GM19467 (cell line): ENCODE data around the gene CACNA1B.

Experiments
- ATAC-seq: cut with Tn5 transposase; IDR thresholded peaks from one replicate; pipeline ENCODE4 v1.9.1; 2021; ENCODE audit warnings: mild to moderate bottlenecking, moderate library complexity; ENCODE audit not compliant: unreplicated experiment

CACNA1B gene

DNA sequence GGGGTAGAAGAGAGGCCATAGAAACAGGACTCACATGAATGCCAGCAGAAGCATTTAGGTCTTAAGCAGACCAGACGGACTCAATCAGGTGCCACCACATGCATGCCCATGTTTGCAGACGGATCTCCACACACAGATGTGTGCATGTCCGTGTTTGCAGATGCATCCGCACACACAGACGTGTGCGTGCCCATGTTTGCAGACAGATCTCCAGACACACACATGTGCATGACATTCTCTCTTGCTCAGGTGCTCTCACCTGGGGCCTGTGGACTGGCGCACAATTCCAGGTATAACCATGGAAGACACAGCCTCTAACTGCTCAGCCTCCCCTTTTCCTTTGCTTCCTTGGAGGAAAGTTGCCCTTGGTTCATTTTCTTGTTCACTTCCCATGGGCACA is 148.3 kb downstream of the CACNA1B start:
- no peak for ATAC-seq

DNA sequence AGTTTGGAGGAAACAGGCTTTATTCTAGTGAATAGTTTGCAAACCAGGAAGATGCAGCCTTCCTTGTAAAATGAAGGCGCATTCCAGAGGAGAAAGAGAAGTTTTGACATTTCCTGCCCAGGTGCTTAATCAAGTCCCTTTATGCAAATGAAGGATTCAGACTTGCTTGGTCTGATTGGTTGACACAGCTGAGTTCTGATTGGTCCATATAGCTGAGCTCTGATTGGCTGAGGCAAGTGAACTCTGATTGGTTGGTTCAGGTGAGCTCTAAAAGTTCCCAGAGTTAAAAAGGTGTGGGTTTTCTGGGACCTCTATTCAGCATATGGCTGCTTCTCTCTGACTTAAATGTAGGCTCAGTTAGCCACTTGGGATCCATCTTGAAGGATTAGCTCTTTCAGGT is 151.0 kb downstream of the CACNA1B start:
- ATAC-seq, result no peak

DNA sequence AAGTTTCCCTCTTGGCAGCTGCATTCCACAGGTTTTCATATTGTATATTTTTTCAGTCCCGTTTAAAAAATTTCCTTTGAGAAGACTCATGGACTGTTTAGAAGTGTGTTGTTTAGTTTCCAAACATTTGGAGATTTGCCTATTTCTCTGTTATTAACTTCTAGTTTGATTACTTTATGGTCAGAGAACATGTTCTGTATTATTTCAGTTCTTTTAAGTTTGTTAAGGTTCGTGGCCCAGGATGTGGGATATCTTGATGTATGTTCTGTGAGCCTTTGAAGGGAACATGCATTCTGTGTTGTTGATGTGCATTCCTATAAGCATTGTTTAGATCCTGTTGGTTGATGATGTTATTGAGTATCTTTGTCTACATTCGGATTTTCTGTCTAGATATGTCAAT is 153.6 kb downstream of the CACNA1B start:
- ATAC-seq, result no peak

DNA sequence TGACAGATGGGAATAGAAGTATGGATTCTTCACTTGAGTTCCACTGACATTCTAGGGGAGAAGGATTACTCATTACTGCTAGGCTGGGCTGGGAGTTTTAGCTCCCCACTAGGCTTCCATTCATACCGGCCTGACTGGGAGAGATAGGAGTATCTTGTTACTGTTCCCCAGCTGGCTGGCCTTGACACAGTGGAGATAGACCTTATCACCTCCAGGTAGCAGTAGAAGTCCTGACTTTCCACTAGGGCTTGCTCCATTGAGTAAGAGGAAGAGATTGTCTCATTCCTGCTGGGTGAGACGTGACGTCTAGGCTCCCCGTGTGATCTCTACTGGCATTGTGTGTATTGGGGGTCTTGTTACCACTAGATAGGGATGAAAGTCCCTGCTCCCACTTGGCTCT is 156.4 kb downstream of the CACNA1B start:
- ATAC-seq, result no peak

DNA sequence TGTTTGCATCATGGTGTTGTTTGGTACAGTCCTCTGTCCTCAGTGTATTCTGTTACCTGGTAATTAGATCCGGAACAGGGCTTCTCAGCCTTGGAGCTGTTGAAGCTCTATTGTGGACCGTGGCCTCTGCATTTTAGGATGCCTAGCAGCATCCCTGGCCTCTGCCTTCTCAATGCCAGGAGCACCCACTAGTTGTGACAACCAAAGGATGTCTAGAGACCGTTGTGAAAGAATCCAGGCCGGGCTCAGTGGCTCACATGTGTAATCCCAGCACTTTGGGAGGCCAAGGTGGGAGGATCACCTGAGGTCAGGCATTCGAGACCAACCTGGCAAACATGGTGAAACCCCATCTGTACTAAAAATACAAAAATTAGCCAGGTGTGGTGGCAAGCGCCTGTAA is 159.6 kb downstream of the CACNA1B start:
- ATAC-seq, result no peak

DNA sequence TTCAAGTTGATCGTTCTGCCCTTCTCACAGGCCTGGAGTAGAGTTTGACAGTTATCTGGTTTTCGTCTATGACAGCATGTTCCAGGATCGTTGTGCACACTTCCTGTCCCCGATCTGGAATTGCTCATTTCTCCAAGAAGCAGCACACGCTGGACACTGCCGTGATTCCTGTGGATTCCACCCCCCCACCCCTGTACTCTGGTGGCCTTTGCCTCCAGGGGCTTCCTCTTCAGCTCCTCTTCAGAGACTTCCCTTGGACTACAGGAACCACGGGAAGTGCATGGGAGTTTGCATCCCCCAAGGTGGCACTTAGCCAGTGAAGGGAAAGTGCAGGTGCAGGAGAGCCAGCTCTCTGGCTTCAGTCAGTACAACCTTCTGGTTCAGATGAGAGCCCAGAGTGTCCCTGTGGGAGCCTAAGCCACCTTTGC is 160.7 kb downstream of the CACNA1B start:
- ATAC-seq, result no peak

DNA sequence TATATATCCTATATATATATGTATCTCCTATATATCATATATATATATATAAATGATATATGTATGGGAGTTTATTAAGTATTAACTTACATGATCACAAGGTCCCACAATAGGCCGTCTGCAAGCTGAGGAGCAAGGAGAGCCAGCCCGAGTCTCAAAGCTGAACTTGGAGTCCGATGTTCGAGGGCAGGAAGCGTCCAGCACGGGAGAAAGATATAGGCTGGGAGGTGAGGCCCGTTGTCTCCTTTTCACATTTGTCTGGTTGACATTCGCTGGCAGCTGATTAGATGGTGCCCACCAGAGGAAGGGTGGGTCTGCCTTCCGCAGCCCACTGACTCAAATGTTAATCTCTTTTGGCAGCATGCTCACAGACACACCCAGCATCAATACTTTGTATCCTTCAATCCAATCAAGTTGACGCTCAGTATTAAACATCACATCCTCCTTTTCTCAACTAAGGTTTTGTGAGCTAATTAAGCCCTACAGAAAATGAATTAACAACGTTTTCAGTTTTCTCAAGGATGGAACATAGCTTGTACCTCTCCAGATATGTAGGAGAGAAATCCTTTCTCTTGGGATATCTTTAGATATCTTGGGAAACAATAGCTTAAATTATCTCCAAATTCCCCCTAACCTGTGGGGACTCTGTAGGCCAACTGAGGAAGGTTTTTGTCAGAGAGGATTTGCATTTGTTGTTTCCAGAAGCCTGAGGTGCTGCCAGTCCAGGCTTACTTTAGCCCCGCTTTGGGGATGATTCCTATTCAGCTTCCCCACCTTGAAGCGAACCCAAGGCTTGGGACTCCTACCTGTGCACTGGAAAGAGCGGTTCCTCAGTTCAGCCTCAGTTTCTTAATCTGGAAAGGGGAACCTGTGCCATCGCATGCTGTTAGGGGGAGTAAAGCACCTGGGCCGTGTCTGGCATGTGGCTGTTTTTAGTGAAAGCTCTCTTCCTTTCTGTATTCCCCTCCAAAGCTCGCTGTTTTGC is 163.2 kb downstream of the CACNA1B start:
- ATAC-seq, result no peak

DNA sequence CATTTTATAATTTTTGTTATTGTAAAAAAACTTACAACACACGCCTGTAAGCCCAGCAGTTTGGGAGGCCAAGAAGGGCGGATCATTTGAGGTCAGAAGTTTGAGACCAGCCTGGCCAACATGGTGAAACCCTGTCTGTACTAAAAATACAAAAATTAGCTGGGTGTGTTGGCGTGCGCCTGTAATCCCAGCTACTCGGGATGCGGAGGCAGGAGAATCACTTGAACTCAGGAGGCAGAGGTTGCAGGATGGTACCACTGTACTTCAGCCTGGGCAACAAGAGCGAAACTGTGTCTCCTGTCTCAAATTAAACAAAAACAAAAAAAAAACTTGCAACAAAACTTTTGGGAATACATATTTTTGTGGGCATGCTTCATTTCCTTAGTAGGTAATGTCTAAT is 164.6 kb downstream of the CACNA1B start:
- ATAC-seq, result no peak

DNA sequence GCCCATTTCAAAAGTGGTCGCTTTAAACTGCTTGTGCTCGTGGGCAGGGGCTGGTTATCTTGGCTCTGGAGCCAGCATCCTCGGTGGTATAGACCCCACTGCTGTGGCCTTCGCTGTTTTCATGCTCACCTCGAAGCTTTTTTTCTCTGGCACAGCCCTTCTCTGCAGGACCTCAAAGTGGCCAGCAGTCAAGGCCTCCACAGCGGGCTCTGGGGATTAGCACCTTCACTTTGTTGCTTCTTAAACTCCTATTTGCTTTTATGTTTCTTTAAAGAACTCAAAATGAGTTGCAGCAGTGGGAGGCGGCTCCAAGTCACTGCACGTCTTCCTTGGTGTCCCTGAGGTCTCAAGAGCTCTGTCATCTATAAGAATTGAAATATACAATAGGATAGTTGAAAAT is 165.1 kb downstream of the CACNA1B start:
- ATAC-seq, result no peak

DNA sequence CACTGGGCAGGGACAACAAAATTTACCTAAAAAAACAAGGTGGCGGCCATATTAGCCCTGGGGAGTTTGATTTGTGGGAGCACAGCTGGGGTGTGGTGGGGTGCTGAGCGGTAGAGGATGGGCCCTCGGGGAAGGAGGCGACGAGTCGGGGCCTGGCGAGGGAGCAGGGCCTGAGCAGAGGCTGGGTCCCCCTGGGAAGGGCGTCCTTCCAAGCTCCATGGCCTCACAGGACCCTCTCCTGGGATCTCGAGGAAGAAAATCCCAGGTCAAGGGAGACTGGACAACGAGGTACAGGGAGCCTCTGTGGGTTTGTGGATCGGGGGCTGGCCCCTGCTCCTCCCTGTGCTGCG is 165.5 kb downstream of the CACNA1B start:
- ATAC-seq, result no peak

DNA sequence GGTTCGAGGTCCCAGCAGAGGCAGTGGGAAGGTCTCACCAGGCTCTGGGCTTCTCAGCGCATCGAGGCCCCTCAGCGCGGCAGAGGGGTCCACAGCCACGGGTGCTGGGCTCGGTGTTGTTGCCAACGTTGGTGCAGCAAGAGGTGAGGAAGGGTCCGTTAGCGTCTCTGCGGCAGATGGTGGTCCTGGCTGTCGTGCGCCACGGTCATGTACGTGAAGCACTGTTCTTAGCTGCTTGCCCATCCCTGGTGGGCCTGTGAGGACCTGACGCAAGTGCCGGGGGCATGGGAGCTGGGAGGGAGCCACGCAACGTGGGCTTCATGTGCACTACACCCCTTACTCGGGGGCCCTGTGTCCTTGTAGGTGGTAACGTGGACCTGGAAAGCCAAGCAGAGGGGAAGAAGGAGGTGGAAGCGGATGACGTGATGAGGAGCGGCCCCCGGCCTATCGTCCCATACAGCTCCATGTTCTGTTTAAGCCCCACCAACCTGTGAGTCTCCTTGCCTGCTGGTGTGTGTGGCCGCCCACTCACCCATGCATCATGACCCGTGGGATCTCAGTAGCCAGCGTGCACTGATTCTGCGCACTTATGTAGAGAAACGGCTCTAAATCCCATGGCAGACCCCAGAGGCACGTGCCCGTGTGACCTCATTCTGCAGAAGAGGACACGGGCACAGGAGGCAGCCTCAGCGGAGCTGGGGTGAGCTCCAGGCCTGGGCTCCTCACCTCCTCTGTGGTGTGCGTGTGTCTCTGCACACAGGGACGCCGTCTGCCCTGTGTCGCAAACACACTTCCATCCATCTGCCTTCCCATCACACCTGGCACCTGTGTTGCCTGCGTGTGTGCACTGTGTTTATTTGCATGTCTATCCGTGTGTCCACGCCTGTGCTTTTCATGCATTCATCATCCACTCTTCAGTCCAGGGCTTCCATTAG is 166.1 kb downstream of the CACNA1B start:
- ATAC-seq, result no peak

DNA sequence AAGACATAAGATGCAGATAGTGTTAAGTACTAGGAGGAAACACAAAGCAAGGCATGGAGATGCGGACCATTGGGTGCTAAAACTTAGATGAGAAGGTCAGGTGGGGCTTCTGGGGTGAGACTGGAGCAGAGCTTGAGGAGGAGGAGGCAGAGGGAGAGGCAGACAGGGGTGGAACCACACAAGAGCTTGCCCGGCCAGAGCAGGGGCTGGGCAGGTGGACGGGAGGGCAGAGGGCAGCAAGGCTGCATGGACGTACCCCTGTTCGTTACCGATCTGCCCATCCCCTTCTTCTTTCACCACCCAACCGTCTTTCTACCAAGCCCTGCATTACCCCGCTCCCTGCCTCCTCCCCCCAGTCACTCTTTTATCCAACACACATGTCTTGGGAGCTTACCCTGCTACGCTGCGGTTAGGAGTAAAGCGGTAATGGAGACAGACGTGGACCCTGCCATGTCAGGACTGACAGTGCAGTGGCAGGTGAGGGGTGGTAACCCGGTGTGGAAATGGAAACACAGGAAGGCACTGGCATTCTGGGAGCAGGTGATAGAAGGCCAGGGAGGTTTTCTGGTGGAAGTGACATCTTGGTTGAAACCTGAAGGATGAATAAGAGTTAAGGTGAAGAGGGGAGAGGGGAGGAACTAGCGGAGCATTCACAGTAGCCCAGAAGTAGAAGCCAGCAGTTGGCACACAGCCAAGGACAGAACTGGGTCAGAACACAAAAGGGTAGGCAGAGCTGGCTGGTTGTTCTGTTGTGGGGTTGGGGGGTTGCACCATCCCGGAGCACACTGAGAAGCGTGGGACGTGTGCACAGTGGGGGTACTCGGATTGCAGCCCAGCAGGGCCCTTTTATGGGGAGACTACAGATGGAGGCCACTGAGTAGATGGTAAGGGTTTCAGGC is 167.2 kb downstream of the CACNA1B start:
- ATAC-seq, result no peak

DNA sequence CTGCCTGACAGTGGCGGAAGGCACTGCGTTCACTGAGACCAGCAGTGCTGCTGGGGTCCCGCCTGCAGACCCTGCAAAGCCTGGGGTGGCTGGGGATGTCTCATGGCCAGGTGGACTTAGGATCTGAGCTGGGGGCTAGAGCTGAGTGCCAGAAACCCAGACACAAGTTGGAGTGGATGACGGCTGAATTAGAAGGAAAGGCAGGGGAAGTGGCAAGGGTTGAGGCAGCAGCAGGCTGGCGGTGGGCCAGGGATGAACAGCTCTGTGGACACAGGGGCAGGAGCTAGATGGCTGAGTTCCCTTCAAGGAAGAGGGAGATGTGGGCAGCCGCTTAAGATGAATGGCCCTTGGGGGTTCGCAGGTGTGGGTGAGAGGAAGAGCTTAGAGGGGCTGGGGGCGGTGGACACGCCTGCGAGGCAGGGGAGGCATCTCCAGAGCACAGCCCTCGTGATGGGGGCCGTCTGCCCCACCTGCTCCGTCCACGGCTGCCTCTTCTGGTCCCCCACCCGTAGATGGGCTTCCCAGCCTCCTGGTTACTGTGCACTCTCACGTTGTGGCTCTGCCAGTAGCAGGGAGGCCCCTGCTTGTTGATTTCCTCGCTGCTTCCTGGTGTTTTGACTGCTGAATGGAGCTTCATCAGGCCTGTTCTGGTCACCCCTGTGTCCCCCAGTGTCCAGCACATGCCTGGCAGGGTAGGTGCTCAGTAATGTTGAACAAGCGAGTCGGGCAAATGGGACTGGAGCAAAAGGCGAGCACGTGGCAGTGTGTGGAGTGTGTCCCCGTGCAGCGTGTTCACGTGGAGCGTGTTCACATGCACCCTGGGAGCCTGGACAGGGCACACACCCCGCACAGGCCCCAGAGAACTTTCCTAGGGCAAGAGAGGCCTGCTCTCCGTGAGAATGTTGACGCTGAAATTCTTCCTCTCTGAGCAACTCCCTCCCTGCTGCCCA is 168.2 kb downstream of the CACNA1B start:
- ATAC-seq, result no peak

DNA sequence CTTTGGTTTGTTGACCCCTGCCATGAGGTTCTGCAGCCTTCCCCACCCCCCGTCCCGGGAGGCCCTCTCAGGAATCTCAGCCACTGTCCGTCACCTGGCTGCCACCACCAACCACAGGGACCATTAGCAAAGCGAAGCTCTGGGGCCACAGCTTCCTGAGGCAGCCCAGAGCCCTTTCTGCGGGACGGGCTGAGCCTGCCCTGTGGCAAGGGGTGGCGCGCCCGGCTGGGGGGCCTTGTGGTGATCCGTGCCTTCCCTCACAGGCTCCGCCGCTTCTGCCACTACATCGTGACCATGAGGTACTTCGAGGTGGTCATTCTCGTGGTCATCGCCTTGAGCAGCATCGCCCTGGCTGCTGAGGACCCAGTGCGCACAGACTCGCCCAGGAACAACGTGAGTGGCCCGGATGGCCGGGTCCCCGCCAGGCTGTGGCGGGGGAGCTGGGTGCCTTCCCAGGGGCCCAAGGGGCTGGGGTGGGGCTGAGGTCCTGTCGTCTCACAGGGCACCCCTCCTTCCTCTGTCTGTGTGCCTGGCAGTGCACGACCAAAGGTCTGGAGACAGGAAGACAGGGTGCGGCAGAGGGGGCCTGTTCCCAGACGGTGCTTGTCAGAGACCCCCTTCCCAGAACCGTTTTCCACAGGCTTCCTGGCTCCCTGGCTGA is 169.2 kb downstream of the CACNA1B start:
- no peak for ATAC-seq

DNA sequence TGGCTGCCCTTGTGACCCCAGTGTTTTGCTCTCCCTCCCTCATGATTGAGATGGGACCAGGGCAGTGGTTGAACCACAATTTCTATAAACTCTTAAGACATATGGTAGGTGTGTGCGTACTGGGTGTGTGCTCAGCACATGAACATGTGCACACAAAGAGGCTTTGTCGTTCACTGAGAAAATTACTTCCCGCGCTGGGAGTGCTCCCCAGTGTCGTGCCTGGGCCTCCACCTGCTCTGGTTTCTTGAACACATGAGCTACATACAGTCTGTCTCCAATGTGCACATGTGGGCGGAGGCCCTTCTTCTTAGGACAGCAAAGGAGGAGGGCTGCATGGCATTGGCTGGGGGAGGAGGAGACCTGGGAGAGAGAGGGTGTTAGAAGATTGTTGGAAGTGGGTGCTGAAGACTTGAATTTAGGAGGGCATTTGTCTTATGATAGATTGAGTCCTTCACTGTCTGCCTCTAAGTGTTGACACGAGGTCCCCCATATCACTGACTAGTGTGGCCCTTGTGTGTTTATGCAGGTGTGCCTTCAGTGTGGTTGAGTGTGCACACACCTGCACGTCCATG is 170.0 kb downstream of the CACNA1B start:
- no peak for ATAC-seq

DNA sequence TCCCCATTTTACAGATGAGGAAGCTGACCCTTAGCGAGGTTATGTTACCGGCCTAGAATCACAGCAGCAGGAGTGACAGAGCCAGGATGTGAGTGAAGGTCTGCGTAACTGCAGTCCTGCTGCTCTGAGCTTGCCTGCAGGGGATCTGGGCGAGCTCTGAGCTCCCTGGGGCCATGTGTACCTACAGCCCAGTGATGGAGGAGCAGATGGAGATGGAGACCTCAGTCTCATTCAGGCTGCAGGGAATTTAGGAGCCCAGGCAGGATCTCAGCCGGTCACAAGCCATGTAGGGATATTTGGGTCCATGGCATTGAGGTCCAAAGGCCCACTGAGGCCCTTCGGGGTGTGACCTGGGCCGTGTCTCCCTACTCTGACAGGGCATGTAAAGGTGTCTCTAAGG is 170.6 kb downstream of the CACNA1B start:
- no peak for ATAC-seq

DNA sequence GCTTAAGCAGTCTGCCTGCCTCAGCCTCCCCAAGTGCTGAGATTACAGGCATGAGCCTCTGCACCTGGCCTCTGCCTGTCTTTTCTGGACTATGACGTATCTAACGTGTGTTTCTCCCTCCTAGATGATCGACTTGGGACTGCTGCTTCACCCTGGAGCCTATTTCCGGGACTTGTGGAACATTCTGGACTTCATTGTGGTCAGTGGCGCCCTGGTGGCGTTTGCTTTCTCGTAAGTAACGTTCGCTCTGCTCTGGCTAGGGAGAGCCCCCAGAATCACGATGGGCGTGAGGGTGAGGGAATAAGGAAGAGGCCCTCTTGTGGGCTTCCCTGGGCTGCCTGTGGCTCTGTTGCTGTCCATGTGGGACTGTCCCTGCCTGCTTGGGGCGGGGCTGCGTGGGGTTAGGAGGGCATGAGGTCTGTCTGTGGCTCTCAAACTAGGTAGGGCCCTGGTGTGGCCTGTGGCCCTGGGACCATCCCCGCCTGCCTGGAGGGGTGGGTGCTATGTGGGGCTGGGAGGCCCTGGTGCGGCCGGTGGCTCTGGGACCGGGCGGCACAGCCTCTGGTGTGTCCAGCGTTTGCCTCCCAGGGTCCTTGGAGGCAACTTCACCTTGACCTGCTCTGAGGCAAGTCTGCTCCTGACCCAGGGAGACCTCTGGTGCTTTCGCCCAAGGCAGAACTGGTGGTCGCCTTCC is 171.7 kb downstream of the CACNA1B start:
- ATAC-seq, result no peak

DNA sequence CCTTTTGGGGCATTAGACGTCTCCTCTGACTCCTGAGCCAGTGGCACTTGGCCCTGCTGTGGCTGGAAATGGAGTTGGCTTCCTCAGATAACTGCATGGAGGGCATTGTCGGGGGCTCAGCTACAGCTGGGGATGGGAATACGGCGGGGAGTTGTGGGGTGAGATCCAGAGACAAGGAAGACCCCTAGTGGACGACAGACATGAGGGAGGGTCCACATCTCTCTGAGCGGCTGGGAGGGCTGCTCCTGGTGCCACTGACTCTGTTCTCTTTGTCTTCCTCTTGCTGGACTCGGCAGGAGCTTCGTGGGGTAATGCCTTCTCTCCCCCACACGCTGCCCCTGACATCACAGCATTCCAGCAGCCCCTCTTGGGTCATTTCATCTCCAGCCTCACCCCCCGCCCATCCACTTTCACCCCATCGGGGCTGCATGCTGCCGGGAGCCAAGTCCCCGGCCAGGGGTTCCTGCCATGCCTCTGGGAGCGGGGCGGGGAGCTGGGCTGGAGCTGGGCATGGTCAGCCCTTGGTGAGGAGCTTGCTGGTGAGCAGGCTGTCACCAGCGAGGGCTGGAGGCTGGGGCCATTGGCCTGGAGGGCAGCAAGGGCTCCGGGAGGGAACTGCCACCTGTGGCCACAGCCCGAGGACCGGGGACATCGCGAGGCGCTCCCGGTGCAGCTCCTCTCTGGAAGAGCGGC is 172.3 kb downstream of the CACNA1B start:
- ATAC-seq, result no peak
